Panc1 (cell line): ENCODE data around the gene LCN1. TPM values are rescaled to one million over a fixed set of nuclear protein-coding genes. Genes with fewer than 3 reads are reported as not detected.

Experiments
- ATAC-seq: fragments of 200-7000 bp; cut with Tn5 transposase; 2 replicates; pipeline ENCODE4 v1.9.1; 2020; ENCODE audit warnings: mild to moderate bottlenecking, moderate library complexity
- BruUV-seq: library from RNA; stranded (reverse); fragments of 400-500 nt; replicated peaks from 2 replicates; lab custom pipeline; 2021; lab: Mats Ljungman, UMichigan
- CTCF ChIA-PET: fragments of 300-600 bp; sonication (Branson Sonifier 250); formaldehyde crosslinking; loops from one replicate; lab custom pipeline; 2022; ENCODE audit warnings: antibody characterized with exemption; lab: Charles Lee
- POLR2A ChIA-PET: fragments of 300-600 bp; sonication (Branson Sonifier 250); formaldehyde crosslinking; loops from one replicate; lab custom pipeline; 2022; ENCODE audit warnings: antibody characterized with exemption; lab: Charles Lee
- DNase-seq: peaks from one replicate; pipeline ENCODE4 v3.0.0-alpha.2; 2010; ENCODE audit warnings: low read depth, low spot score
- H3K27ac ChIP-seq: 2 replicates; pipeline ENCODE4 v1.5.1; 2011; ENCODE audit warnings: mild to moderate bottlenecking, low read length, inconsistent platforms
- H3K27me3 ChIP-seq: fragments of 200-500 bp; sonication (Bioruptor generic); 2 replicates; pipeline ENCODE4 v1.6.0; 2014; ENCODE audit warnings: low read length, inconsistent platforms; ENCODE audit not compliant: control insufficient read depth, insufficient read depth
- H3K36me3 ChIP-seq: fragments of 200-500 bp; sonication (Bioruptor generic); 2 replicates; pipeline ENCODE4 v1.5.1; 2014; ENCODE audit warnings: inconsistent platforms, mild to moderate bottlenecking, low read length, moderate library complexity; ENCODE audit not compliant: control insufficient read depth, insufficient read depth
- H3K4me1 ChIP-seq: 2 replicates; pipeline ENCODE4 v1.5.1; 2011; ENCODE audit warnings: inconsistent platforms, mild to moderate bottlenecking, low read length, moderate library complexity; ENCODE audit not compliant: control insufficient read depth, insufficient read depth
- H3K4me3 ChIP-seq, 2 experiments: 2 replicates each; pipeline ENCODE4 v1.5.1; 2011 to 2012; ENCODE audit warnings: low read depth in 2 of 2, low read length in 2 of 2, mild to moderate bottlenecking in 2 of 2, inconsistent platforms in 1 of 2, moderate library complexity in 1 of 2
- H3K9me3 ChIP-seq: fragments of 200-500 bp; sonication (Bioruptor generic); 2 replicates; pipeline ENCODE4 v1.5.1; 2014; ENCODE audit warnings: low read depth, mild to moderate bottlenecking, inconsistent platforms, low read length, moderate library complexity; ENCODE audit not compliant: control insufficient read depth, insufficient read depth
- CTCF ChIP-seq: fragments of 450-650 bp; IDR thresholded peaks from 2 replicates; pipeline ENCODE4 v1.5.1; 2017; ENCODE audit warnings: mild to moderate bottlenecking
- POLR2AphosphoS5 ChIP-seq: IDR thresholded peaks from 2 replicates; pipeline ENCODE4 v1.6.1; 2012; ENCODE audit warnings: mild to moderate bottlenecking, low read depth, low read length, moderate library complexity
- REST ChIP-seq, 2 experiments: IDR thresholded peaks; 2 replicates each; pipeline ENCODE4 v1.6.1; 2011 to 2012; ENCODE audit warnings: low read depth in 2 of 2, control low read depth in 1 of 2, low read length in 1 of 2, mild to moderate bottlenecking in 1 of 2, moderate library complexity in 1 of 2; ENCODE audit not compliant: insufficient read depth in 1 of 2
- SIN3A ChIP-seq: IDR thresholded peaks from 2 replicates; pipeline ENCODE4 v1.6.1; 2012; ENCODE audit warnings: low read depth, mild to moderate bottlenecking, low read length, moderate library complexity, borderline replicate concordance; ENCODE audit not compliant: insufficient read depth
- TCF7L2 ChIP-seq: IDR thresholded peaks from 2 replicates; pipeline ENCODE4 v1.6.1; 2011; ENCODE audit warnings: mild to moderate bottlenecking, low read depth, low read length, inconsistent platforms
- in situ Hi-C: cut with HindIII; loops from 2 replicates; pipeline ENCODE4 v1.10.0; 2016; ENCODE audit warnings: low sequenced_read_pairs, low pct_unique_long_range_greater_than_20kb
- intact Hi-C: fragments of 100-400 bp; cut with micrococcal nuclease; formaldehyde crosslinking; loops from one replicate; pipeline ENCODE4 v1.10.0; 2022; ENCODE audit not compliant: unreplicated experiment
- total RNA-seq: library from RNA; stranded (reverse); gene quantifications from one replicate; pipeline ENCODE4 v1.2.1, GENCODE V29; 2021; ENCODE audit not compliant: unreplicated experiment

LCN1 gene
- total RNA-seq, 1 experiment from 2014 or later: not detected

- intact Hi-C loops: no loop called here
- CTCF ChIA-PET: no interaction called here
- Histone ChIP-seq H3K9me3 (no peaks in the 10 kb centered on the region), H3K36me3 (no peaks in the 10 kb centered on the region), H3K4me3 (no peak overlapping the region), H3K27me3 (0 out of 2 replicates have a peak, but pooled peaks cover 2% of the 10 kb centered on the region), H3K4me1 (no peaks in the 10 kb centered on the region), H3K27ac (no peak overlapping the region)
- ATAC-seq (no peak), DNase-seq (no peak)
- TF ChIP-seq CTCF (no peak), REST (IDR thresholded peaks at IDR 0.05; ENCODE audit: insufficient read depth in 1 of 2, low read depth in 2 of 2, low read length in 1 of 2) (no peak), TCF7L2 (no peak), SIN3A (no peak), POLR2AphosphoS5 (no peak)
- POLR2A ChIA-PET: no interaction called here
- no TSS peak for BruUV-seq
- in situ Hi-C loops: no loop called here
Measured at GRCh38 chr9:135566552-135566951, 45.3 kb downstream of the LCN1 start.

GRCh38 chr9:135567311-135567710 is 46.1 kb downstream of the LCN1 start:
- Histone ChIP-seq H3K36me3 (no peaks in the 10 kb centered on the region), H3K27ac (no peak overlapping the region), H3K4me1 (no peaks in the 10 kb centered on the region), H3K4me3 (no peak overlapping the region), H3K9me3 (no peaks in the 10 kb centered on the region), H3K27me3 (0 out of 2 replicates have a peak, but pooled peaks cover 2% of the 10 kb centered on the region)
- no peak for TF ChIP-seq POLR2AphosphoS5
- no peak for TF ChIP-seq TCF7L2
- no peak for TF ChIP-seq SIN3A
- TF ChIP-seq REST (IDR thresholded peaks at IDR 0.05; ENCODE audit: insufficient read depth in 1 of 2, low read depth in 2 of 2, low read length in 1 of 2): no peak
- no peak for TF ChIP-seq CTCF
- intact Hi-C loops: no loop called here
- CTCF ChIA-PET: no interaction called here
- BruUV-seq: no TSS peak
- POLR2A ChIA-PET: interaction anchor here (0.7 kb wide), 1 partner anchor 8 kb away, joined by 5 read pairs; no protein-coding TSS in a partner anchor
- DNase-seq: no peak
- in situ Hi-C loops: no loop called here
- no peak for ATAC-seq
